Brain microvascular endothelial cell (primary cell): Measurements from ENCODE around the gene RERE.
"Not testable (repeated sequence)": the region's sequence is repeated elsewhere in the genome, so short reads cannot be mapped to it uniquely, and the experiment has no call there.

ENCODE experiments used
- DNase-seq: peaks from one replicate; pipeline ENCODE4 v3.0.0-alpha.2; 2020
- H3K27ac ChIP-seq: fragments of 250-450 bp; sonication (Bioruptor Pico); 2 replicates; pipeline ENCODE4 v1.5.1; 2020; ENCODE audit warnings: mild to moderate bottlenecking, moderate library complexity
- H3K27me3 ChIP-seq: fragments of 250-450 bp; sonication (Bioruptor Pico); replicated peaks from 2 replicates; pipeline ENCODE4 v1.5.1; 2020; ENCODE audit warnings: mild to moderate bottlenecking
- H3K36me3 ChIP-seq: fragments of 250-450 bp; sonication (Bioruptor Pico); replicated peaks from 2 replicates; pipeline ENCODE4 v1.5.1; 2020; ENCODE audit warnings: mild to moderate bottlenecking
- H3K4me3 ChIP-seq: 2 replicates; pipeline ENCODE4 v1.5.1; 2011; ENCODE audit warnings: low read depth, mild to moderate bottlenecking, control low read depth, low read length, moderate library complexity
- CTCF ChIP-seq: IDR thresholded peaks from 2 replicates; pipeline ENCODE4 v1.5.1; 2011; ENCODE audit warnings: low read depth, mild to moderate bottlenecking, moderate library complexity, low read length, control low read depth, inconsistent platforms; ENCODE audit errors: missing control alignments
- in situ Hi-C: cut with HindIII; loops from 2 replicates; pipeline ENCODE4 v1.10.0; 2017; ENCODE audit warnings: low sequenced_read_pairs, low pct_ligation_motif_present

The RERE gene

GRCh38 chr1:8790987-8791386, 26.5 kb downstream of the RERE start:
- no peaks in the 10 kb centered on the region for H3K27me3 ChIP-seq
- H3K27ac ChIP-seq, result no peak overlapping the region
- H3K4me3 ChIP-seq, result no peak overlapping the region
- no peak for TF ChIP-seq CTCF
- H3K36me3 ChIP-seq, result no peaks in the 10 kb centered on the region
- DNase-seq, result no peak
- in situ Hi-C loops, result no loop called here

DNA sequence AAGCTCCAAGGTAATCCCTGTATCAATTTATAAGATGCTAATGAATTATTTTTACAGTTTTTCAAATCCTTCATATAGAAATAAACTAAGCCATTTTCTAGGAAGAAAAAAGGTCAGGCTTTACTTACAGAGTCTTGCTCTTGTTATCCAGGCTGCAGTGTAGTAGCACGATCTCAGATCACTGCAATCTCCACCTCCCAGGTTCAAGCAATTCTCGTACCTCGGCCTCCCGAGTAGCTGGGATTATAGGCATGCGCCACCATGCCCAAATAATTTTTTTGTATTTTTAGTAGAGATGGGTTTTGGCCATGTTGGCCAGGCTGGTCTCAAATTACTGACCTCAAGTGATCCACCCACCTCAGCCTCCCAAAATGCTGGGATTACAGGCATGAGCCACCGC, 27.0 kb downstream of the RERE start:
- in situ Hi-C loops, result no loop called here
- H3K36me3 ChIP-seq, result no peaks in the 10 kb centered on the region
- no peak overlapping the region for H3K4me3 ChIP-seq
- no peak for TF ChIP-seq CTCF
- H3K27ac ChIP-seq, result no peak overlapping the region
- no peak for DNase-seq
- no peaks in the 10 kb centered on the region for H3K27me3 ChIP-seq

DNA sequence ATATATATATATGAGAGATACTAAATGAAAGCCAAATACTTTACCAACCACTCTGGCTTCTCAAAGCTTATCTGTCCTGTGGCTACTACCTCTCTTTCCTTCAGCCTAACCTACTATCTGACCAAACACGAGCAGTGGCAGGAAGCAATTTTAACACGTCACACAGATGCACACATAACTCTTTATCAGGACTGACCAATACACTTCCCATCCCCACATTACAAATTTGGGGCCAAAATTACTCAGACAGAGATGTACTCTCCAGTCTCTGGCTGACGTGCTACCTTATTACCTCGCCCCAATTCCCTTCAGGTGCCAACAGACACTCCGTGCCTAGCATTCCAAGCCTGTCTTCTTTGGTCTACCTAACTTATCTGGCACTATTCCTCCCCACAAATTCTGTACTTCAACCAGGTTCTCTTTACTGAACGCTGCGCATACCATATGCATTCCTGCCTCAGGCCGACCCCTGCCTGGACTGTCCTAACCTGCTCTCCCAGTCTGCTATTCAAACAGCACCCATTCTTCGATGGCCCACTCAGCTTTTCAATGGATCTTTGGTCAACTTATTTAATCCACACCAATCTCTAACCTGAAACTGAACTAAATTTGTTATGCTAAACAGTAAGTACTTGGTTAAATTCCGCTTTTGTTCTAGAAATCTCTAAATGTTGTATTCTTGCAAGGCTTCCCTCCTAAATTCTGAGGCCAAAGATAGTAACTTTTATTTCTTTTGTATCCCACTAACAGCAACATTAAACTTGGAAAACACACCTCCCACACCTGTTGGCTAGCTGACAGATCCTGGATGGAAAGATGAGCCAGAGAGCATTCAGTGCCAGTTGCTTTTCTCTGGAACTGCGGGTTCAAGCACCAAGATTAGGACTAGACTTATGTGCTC, 27.9 kb downstream of the RERE start:
- Histone ChIP-seq H3K27me3 (no peaks in the 10 kb centered on the region), H3K4me3 (no peak overlapping the region), H3K27ac (no peak overlapping the region), H3K36me3 (no peaks in the 10 kb centered on the region)
- no peak for TF ChIP-seq CTCF
- DNase-seq, result no peak
- in situ Hi-C loops, result no loop called here

DNA sequence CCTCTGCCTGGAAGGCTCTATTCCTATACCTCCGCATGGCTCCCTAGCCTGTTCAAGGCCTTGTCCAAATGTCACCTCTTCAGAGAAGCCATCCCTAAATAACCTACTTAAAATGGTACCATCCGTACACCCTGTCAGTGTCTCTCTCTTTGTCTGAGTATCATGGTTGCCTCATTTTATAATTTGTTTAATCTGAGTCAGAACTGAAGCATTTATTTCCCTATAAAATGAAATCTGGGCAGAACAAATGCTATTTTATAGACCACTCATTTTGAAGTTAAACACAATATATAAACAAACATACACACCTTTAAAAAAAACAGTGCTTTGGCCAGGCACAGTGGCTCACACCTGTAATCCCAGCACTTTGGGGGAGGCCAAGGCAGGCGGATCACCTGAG, 30.2 kb downstream of the RERE start:
- H3K27me3 ChIP-seq, result no peaks in the 10 kb centered on the region
- TF ChIP-seq CTCF, result no peak
- H3K4me3 ChIP-seq, result no peak overlapping the region
- no peaks in the 10 kb centered on the region for H3K36me3 ChIP-seq
- H3K27ac ChIP-seq, result no peak overlapping the region
- in situ Hi-C loops, result no loop called here
- no peak for DNase-seq

DNA sequence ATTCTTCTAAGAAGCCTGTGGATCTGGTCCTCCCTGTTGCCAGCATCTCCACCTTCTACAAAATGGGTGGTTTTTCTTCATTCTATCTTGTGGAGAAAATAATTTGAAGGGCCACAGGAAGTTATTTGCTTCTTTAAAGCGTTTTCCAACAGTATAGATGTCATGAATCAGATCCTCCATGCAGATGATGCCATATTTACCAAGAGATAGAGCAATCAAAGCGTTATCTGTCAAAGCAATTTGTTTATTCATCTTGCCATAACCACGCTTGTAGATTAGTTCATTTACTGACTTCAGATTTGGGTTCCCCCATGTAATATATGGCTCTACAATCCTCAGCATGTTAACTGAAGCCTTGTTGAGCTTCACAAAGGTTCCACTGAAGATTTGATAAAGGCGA, 31.2 kb downstream of the RERE start:
- H3K36me3 ChIP-seq, H3K27ac ChIP-seq, DNase-seq, H3K4me3 ChIP-seq, in situ Hi-C loops, H3K27me3 ChIP-seq: not testable (repeated sequence)

GRCh38 chr1:8782955-8783354, 34.5 kb downstream of the RERE start:
- Histone ChIP-seq H3K27me3 (no peaks in the 10 kb centered on the region), H3K27ac (no peak overlapping the region), H3K36me3 (no peaks in the 10 kb centered on the region), H3K4me3 (no peak overlapping the region)
- in situ Hi-C loops, result no loop called here
- no peak for DNase-seq
- TF ChIP-seq CTCF, result no peak
